Tibial nerve (tissue), 4 donors: Measurements from ENCODE around the gene OVCH2. TPM values are rescaled to one million over a fixed set of nuclear protein-coding genes. Genes with fewer than 3 reads are reported as not detected.

Source experiments
- DNase-seq, 2 donors: peaks; one replicate each; pipeline ENCODE4 v3.0.0-alpha.2; 2019; ENCODE audit warnings: low spot score in 2 of 2
- H3K27ac ChIP-seq, 4 donors: fragments of 200-600 bp; sonication (generic) in 3 of 4; one replicate each; pipeline ENCODE4 v1.5.1; 2017 to 2019; ENCODE audit warnings: mild to moderate bottlenecking in 1 of 4
- H3K27me3 ChIP-seq, 2 donors: fragments of 200-600 bp; sonication (generic) in 1 of 2; one replicate each; pipeline versions ENCODE4 v1.5.1 to v1.6.0; 2017 to 2019
- H3K36me3 ChIP-seq, 3 donors: fragments of 200-600 bp; sonication (generic); one replicate each; pipeline ENCODE4 v1.5.1; 2018 to 2019
- H3K4me1 ChIP-seq, 4 donors: fragments of 200-600 bp; sonication (generic) in 3 of 4; one replicate each; pipeline ENCODE4 v1.5.1; 2017 to 2019
- H3K4me3 ChIP-seq, 4 donors: fragments of 200-600 bp; sonication (generic) in 3 of 4; one replicate each; pipeline ENCODE4 v1.5.1; 2017 to 2019; ENCODE audit warnings: mild to moderate bottlenecking in 1 of 4, moderate library complexity in 1 of 4
- H3K9me3 ChIP-seq, 4 donors: fragments of 200-600 bp; sonication (generic) in 3 of 4; one replicate each; pipeline ENCODE4 v1.5.1; 2017 to 2019
- CTCF ChIP-seq, 5 experiments: fragments of 200-600 bp in 3 of 5; fragments of 450-650 bp in 2 of 5; sonication (generic) in 3 of 5; IDR thresholded peaks; one replicate each; pipeline ENCODE4 v1.5.1; 2016 to 2019; ENCODE audit warnings: antibody characterized with exemption in 5 of 5, mild to moderate bottlenecking in 3 of 5, moderate library complexity in 2 of 5
- EP300 ChIP-seq, 2 donors: sonication (generic); formaldehyde crosslinking; IDR thresholded peaks; one replicate each; pipeline ENCODE4 v1.6.1; 2017; ENCODE audit warnings: antibody characterized with exemption in 2 of 2, mild to moderate bottlenecking in 1 of 2
- POLR2A ChIP-seq, 2 donors: fragments of 450-650 bp; IDR thresholded peaks; one replicate each; pipeline ENCODE4 v1.6.1; 2017; ENCODE audit warnings: antibody characterized with exemption in 2 of 2, mild to moderate bottlenecking in 2 of 2, moderate library complexity in 2 of 2
- WGBS, 2 donors: methylation state at CpG; one replicate each; pipeline ENCODE4 v1.1.5; 2018; 5-methylcytosine and 5-hydroxymethylcytosine counted together
- total RNA-seq, 4 donors: library from RNA; depleted of rRNA; stranded (reverse); fragments of >200 nt; gene quantifications; one replicate each; pipeline ENCODE4 v1.1.0, GENCODE V29; 2016

The OVCH2 gene
- total RNA-seq, 4 donors from 2014 or later = not detected

GRCh38 chr11:7643314-7643713 is 63.0 kb downstream of the OVCH2 start:
- no peaks in the 10 kb centered on the region for H3K27me3 ChIP-seq
- no peak for TF ChIP-seq CTCF (IDR thresholded peaks at IDR 0.05)
- TF ChIP-seq EP300 (IDR thresholded peaks at IDR 0.05) = no peak
- no peak for TF ChIP-seq POLR2A (IDR thresholded peaks at IDR 0.05)
- H3K4me3 ChIP-seq = no peak overlapping the region
- peaks cover 0 to 8% (median 0%) of the 10 kb centered on the region in 4 donors for H3K4me1 ChIP-seq
- DNase-seq = no peak
- H3K36me3 ChIP-seq = peaks cover 0 to 62% (median 0%) of the 10 kb centered on the region in 3 donors
- whole genome bisulfite sequencing, 2 donors = 55 to 65% methylated on average over 4 of the region's 4 CpGs
- H3K27ac ChIP-seq = no peak overlapping the region
- H3K9me3 ChIP-seq = no peaks in the 10 kb centered on the region

- H3K4me1 ChIP-seq = peaks cover 0 to 8% (median 0%) of the 10 kb centered on the region in 4 donors
- no peak overlapping the region for H3K4me3 ChIP-seq
- no peaks in the 10 kb centered on the region for H3K9me3 ChIP-seq
- no peak overlapping the region for H3K27ac ChIP-seq
- DNase-seq = no peak
- peaks cover 0 to 61% (median 5%) of the 10 kb centered on the region in 3 donors for H3K36me3 ChIP-seq
- H3K27me3 ChIP-seq = no peaks in the 10 kb centered on the region
- TF ChIP-seq POLR2A (IDR thresholded peaks at IDR 0.05) (no peak), CTCF (IDR thresholded peaks at IDR 0.05) (no peak), EP300 (IDR thresholded peaks at IDR 0.05) (no peak)
- WGBS, 2 donors = 59 to 63% methylated on average over 4 of the region's 4 CpGs
These were observed 63.5 kb downstream of the OVCH2 start for GRCh38 chr11:7642747-7643146.

GRCh38 chr11:7640816-7641215 is 65.5 kb downstream of the OVCH2 start:
- no peak overlapping the region for H3K4me3 ChIP-seq
- H3K36me3 ChIP-seq = peaks cover 0 to 74% (median 11%) of the 10 kb centered on the region in 3 donors
- H3K27ac ChIP-seq = no peak overlapping the region
- TF ChIP-seq EP300 (IDR thresholded peaks at IDR 0.05) = no peak
- TF ChIP-seq POLR2A (IDR thresholded peaks at IDR 0.05) = no peak
- TF ChIP-seq CTCF (IDR thresholded peaks at IDR 0.05) = no peak
- H3K9me3 ChIP-seq = no peaks in the 10 kb centered on the region
- H3K27me3 ChIP-seq = no peaks in the 10 kb centered on the region
- no peak for DNase-seq
- H3K4me1 ChIP-seq = peaks cover 0 to 8% (median 0%) of the 10 kb centered on the region in 4 donors
- WGBS, 2 donors = 90 to 92% methylated on average over 6 of the region's 6 CpGs

GRCh38 chr11:7639643-7640025 is 66.6 kb downstream of the OVCH2 start:
- peak overlapping the region in 3 of 4 donors; percentile 0 to 72 (median 27) for H3K27ac ChIP-seq
- DNase-seq = no peak
- TF ChIP-seq EP300 (IDR thresholded peaks at IDR 0.05) = no peak
- TF ChIP-seq POLR2A (IDR thresholded peaks at IDR 0.05) = no peak
- no peak for TF ChIP-seq CTCF (IDR thresholded peaks at IDR 0.05)
- H3K36me3 ChIP-seq = peaks cover 0 to 85% (median 11%) of the 10 kb centered on the region in 3 donors
- peaks cover 0 to 8% (median 0%) of the 10 kb centered on the region in 4 donors for H3K4me1 ChIP-seq
- no peak overlapping the region for H3K4me3 ChIP-seq
- H3K27me3 ChIP-seq = no peaks in the 10 kb centered on the region
- 82 to 83% methylated on average over 5 of the region's 5 CpGs for WGBS, 2 donors
- no peaks in the 10 kb centered on the region for H3K9me3 ChIP-seq

Other genes starting within 250 kb of the OVCH2 start
- 10 to 100 TPM in 1 of 4 donors, 1 to 10 TPM in 3; 1.2 to 13.1 (median 6.6) TPM for gene OLFML1, start 221.0 kb downstream of the OVCH2 start, total RNA-seq
- gene PPFIBP2, start 192.5 kb downstream of the OVCH2 start, total RNA-seq = 100 to 1,000 TPM in 1 of 4 donors, 10 to 100 TPM in 3; 19.8 to 110 (median 29.2) TPM
- gene CYB5R2, start 33.0 kb downstream of the OVCH2 start, total RNA-seq = 100 to 1,000 TPM in 1 of 4 donors, 10 to 100 TPM in 3; 50.8 to 104 (median 58.2) TPM
- gene OR5P2, start 90.5 kb upstream of the OVCH2 start, total RNA-seq = not detected
- gene OR5P3, start 124.4 kb upstream of the OVCH2 start, total RNA-seq = not detected
- gene OR10A6, start 224.8 kb upstream of the OVCH2 start, total RNA-seq = not detected
- not detected for gene OR10A3, start 235.2 kb upstream of the OVCH2 start, total RNA-seq